AG09309 (cell line): ENCODE results near the gene RPL29.

Source experiments
- DNase-seq: peaks from one replicate; pipeline ENCODE4 v3.0.0-alpha.2; 2010; ENCODE audit warnings: low read depth
- H3K4me3 ChIP-seq: 2 replicates; pipeline ENCODE4 v1.5.1; 2011; ENCODE audit warnings: mild to moderate bottlenecking, low read depth, low read length, moderate library complexity; ENCODE audit not compliant: control insufficient read depth
- CTCF ChIP-seq: IDR thresholded peaks from 2 replicates; pipeline ENCODE4 v1.5.1; 2011; ENCODE audit warnings: mild to moderate bottlenecking, low read depth, low read length, inconsistent platforms; ENCODE audit not compliant: insufficient read depth, control insufficient read depth; ENCODE audit errors: missing control alignments

RPL29 gene

DNA sequence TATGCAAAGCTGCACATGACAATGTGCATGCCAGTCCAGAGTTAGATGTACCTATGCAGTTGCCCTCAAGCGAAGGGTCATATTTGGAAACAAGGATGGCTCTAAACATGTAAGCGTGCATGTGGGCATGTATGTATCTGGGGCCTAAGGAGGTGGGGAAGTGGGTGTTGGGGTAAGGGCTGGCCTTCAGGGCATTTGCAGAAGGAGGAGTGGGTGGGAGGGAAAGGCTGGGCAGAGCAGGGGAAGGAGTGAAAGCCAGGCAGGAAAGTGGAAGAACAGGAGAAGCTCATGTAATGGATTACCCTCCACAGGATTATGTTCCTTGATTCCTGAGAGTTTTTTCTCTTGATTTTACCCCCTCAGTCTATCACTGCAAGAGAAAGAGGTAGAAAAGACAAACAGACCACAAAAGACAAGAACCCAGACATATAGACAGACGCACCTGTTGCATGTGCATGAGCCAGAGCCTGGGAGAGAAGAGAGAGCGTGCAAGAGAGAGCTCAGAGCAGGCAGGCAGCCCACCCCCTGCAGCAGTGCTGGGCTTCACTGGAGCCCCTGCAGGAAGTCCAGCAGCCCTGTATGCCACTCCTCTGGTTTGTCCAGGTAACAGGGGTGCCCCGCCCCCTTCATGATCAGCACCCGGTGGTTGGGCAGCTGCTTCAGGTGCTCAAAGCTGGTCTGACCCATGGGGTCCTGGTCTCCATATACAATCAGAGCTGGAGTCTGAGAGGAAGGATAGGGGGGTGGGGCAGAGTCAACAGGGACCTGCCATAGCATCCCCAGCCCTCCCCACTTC lies 26.6 kb downstream of the RPL29 start:
- DNase-seq, result no peak
- no peak for TF ChIP-seq CTCF
- no peak overlapping the region for H3K4me3 ChIP-seq

GRCh38 chr3:51968170-51968775 lies 27.4 kb downstream of the RPL29 start:
- no peak for DNase-seq
- peak overlapping the region; percentile 69 for H3K4me3 ChIP-seq
- no peak for TF ChIP-seq CTCF

GRCh38 chr3:51967384-51968169 lies 28.1 kb downstream of the RPL29 start, which contains the start of gene PCBP4:
TSS of gene PCBP4 (minus strand) at chr3:51967454. CDS start at chr3:51961240, 6,214 bp downstream.
- no peak for DNase-seq
- no peak for TF ChIP-seq CTCF
- peak within 1 kb of the TSS; percentile 69 for H3K4me3 ChIP-seq

DNA sequence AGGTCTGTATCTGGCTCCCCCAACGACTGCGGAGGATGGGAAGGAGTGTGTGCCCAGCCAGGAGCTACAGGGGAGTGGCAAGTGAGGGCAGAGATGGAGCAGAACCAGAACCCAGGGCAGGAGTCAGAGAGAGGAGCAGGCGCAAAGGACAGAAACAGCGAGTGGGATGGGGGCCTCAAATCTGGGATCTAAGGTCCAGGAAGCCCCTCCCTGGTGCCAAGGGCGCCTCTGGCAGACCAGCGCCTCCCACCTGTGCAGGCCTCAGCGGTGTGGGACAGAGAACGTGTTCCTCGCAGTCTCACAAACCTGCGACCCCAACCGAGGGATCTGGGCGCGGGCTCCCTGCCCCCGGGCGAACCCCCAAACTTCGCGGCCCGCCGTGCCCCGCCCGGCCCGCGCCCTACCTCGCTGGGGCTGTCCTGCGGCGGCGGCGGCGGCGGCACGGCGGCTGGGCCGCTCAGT lies 28.7 kb downstream of the RPL29 start:
- H3K4me3 ChIP-seq, result peak overlapping the region; percentile 69
- no peak for TF ChIP-seq CTCF
- no peak for DNase-seq

DNA sequence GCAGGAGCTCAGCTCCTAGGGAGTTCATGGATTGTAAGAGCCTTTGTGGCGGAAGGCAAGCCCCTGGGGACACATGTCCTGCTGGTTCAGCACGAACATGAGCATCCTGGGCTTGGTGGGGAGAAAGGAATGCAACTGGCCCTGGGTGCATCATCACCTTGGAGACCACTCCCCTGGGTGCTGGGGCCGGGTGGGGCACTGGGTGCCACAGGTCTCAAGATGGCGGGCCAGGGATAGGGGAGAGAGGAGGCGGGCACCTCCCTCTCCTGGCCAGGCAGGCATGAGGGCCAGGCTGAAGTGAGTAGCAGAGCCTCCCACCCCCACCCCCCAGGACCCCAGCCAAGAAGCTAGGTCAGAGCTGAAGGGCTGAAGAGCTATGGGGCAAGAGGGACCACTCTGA lies 29.2 kb downstream of the RPL29 start:
- no peak for DNase-seq
- peak overlapping the region; percentile 69 for H3K4me3 ChIP-seq
- no peak for TF ChIP-seq CTCF

DNA sequence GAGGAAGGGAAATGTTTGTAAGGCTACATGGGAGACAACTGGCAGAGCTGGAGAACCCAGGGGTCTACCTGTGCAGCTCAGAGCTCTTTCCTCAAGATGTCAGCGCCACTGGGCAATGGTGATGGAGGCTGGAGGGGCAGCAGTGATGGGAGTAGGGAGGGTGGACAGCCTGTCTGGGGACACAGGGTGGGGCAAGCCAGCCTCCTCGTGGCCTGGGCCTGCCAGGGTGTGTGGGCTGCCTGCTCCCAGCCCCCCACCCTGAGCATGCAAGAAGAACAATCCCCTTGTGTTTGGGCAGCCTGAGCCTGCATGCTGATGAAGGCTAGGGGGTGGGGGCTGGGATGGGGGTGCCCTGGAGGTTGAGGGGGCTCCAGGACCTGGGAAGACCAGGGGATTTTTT lies 29.7 kb downstream of the RPL29 start:
- peak overlapping the region; percentile 69; the same call in 1 of the 2 replicates for H3K4me3 ChIP-seq
- DNase-seq, result no peak
- TF ChIP-seq CTCF, result no peak
